GM18520 (cell line): ENCODE measurements around the gene SLC22A23.

Experiments used
- ATAC-seq: cut with Tn5 transposase; IDR thresholded peaks from one replicate; pipeline ENCODE4 v1.9.1; 2021; ENCODE audit not compliant: unreplicated experiment

The SLC22A23 gene

GRCh38 chr6:3356056-3356823, 100.6 kb downstream of the SLC22A23 start:
- ATAC-seq: no peak

- no peak for ATAC-seq
These were observed 101.3 kb downstream of the SLC22A23 start for GRCh38 chr6:3355358-3356055.

GRCh38 chr6:3355011-3355357, 101.9 kb downstream of the SLC22A23 start:
- ATAC-seq: no peak

GRCh38 chr6:3353939-3354338, 102.9 kb downstream of the SLC22A23 start:
- no peak for ATAC-seq

- ATAC-seq: no peak
These were observed 103.5 kb downstream of the SLC22A23 start for GRCh38 chr6:3353213-3353903.

- ATAC-seq: no peak
These were observed 104.2 kb downstream of the SLC22A23 start for GRCh38 chr6:3352678-3353077.

- no peak for ATAC-seq
These were observed 104.9 kb downstream of the SLC22A23 start for GRCh38 chr6:3351829-3352524.

GRCh38 chr6:3351105-3351676, 105.7 kb downstream of the SLC22A23 start:
- ATAC-seq: no peak

- no peak for ATAC-seq
These were observed 106.5 kb downstream of the SLC22A23 start for GRCh38 chr6:3350252-3350796.

- ATAC-seq: no peak
These were observed 107.2 kb downstream of the SLC22A23 start for GRCh38 chr6:3349388-3350251.

- ATAC-seq: no peak
These were observed 108.0 kb downstream of the SLC22A23 start for GRCh38 chr6:3348821-3349220.

- ATAC-seq: no peak
These were observed 109.0 kb downstream of the SLC22A23 start for GRCh38 chr6:3347826-3348225.

GRCh38 chr6:3347247-3347646, 109.6 kb downstream of the SLC22A23 start:
- ATAC-seq: no peak

- ATAC-seq: no peak
These were observed 110.4 kb downstream of the SLC22A23 start for GRCh38 chr6:3346476-3346875.

- ATAC-seq: no peak
These were observed 111.0 kb downstream of the SLC22A23 start for GRCh38 chr6:3345836-3346235.

- ATAC-seq: no peak
These were observed 113.6 kb downstream of the SLC22A23 start for GRCh38 chr6:3343089-3343883.

- no peak for ATAC-seq
These were observed 115.4 kb downstream of the SLC22A23 start for GRCh38 chr6:3341467-3341866.

- no peak for ATAC-seq
These were observed 116.0 kb downstream of the SLC22A23 start for GRCh38 chr6:3340894-3341293.

GRCh38 chr6:3340358-3340802, 116.5 kb downstream of the SLC22A23 start:
- ATAC-seq: no peak
